Endothelial cell of umbilical vein (primary cell): Measurements from ENCODE around the gene OPN1MW3. TPM values are rescaled to one million over a fixed set of nuclear protein-coding genes. Genes with fewer than 3 reads are reported as not detected.

Experiments used
- BruUV-seq: library from RNA; stranded (reverse); fragments of 400-500 nt; replicated peaks from 2 replicates; lab custom pipeline; 2021; lab: Mats Ljungman, UMichigan
- CTCF ChIA-PET: fragments of 300-600, 350-600 bp; sonication (Branson Sonifier 250); formaldehyde crosslinking; loops from one replicate; lab custom pipeline; 2021; ENCODE audit warnings: antibody characterized with exemption, inconsistent platforms; lab: Charles Lee
- POLR2A ChIA-PET: fragments of 300-600, 350-600 bp; sonication (Branson Sonifier 250); formaldehyde crosslinking; loops from one replicate; lab custom pipeline; 2021; ENCODE audit warnings: antibody characterized with exemption, inconsistent platforms; lab: Charles Lee
- DNase-seq: peaks from one replicate; pipeline ENCODE4 v3.0.0-alpha.2; 2011; ENCODE audit warnings: low read depth, low spot score
- FAIRE-seq: peaks from 2 replicates; lab custom pipeline; 2011; peaks lifted over from hg19 to GRCh38; lab: Jason Lieb, UNC
- H2AFZ ChIP-seq: 2 replicates; pipeline ENCODE4 v1.6.0; 2012; ENCODE audit warnings: low read depth, low read length, control low read depth, inconsistent platforms
- H3K27ac ChIP-seq: 2 replicates; pipeline ENCODE4 v1.5.1; 2011; ENCODE audit warnings: low read depth, mild to moderate bottlenecking, control low read depth, low read length, moderate library complexity; ENCODE audit not compliant: insufficient read depth
- H3K27me3 ChIP-seq, 2 experiments: 2 replicates each; pipeline versions ENCODE4 v1.6.0 to v1.6.1; 2011; ENCODE audit warnings: low read length in 2 of 2, mixed read lengths in 1 of 2; ENCODE audit not compliant: control insufficient read depth in 2 of 2, insufficient read depth in 2 of 2
- H3K36me3 ChIP-seq, 2 experiments: 2 replicates in 1 of 2; 3 replicates in 1 of 2; pipeline ENCODE4 v1.5.1; 2011; ENCODE audit warnings: low read length in 2 of 2, mild to moderate bottlenecking in 1 of 2, moderate library complexity in 1 of 2; ENCODE audit not compliant: control insufficient read depth in 2 of 2, insufficient read depth in 2 of 2; ENCODE audit errors: extremely low read depth in 1 of 2
- H3K4me1 ChIP-seq: 3 replicates; pipeline ENCODE4 v1.5.1; 2011; ENCODE audit warnings: mild to moderate bottlenecking, low read length; ENCODE audit not compliant: control insufficient read depth, insufficient read depth; ENCODE audit errors: extremely low read depth
- H3K4me2 ChIP-seq: 2 replicates; pipeline ENCODE4 v1.6.1; 2011; ENCODE audit warnings: low read length, control low read depth, mixed read lengths; ENCODE audit not compliant: insufficient read depth
- H3K4me3 ChIP-seq, 3 experiments: fragments of 200-600 bp in 1 of 3; sonication (generic), shearing (Covaris generic) in 1 of 3; replicated peaks in 1 of 3; 2 replicates each; pipeline ENCODE4 v1.5.1; 2011 to 2016; ENCODE audit warnings: control low read depth in 3 of 3, low read length in 3 of 3, mild to moderate bottlenecking in 2 of 3, inconsistent platforms in 1 of 3, low read depth in 1 of 3, moderate library complexity in 1 of 3; ENCODE audit not compliant: insufficient read depth in 1 of 3
- H3K79me2 ChIP-seq: 2 replicates; pipeline ENCODE4 v1.6.0; 2012; ENCODE audit warnings: low read length, inconsistent platforms; ENCODE audit not compliant: control insufficient read depth, insufficient read depth
- H3K9ac ChIP-seq: replicated peaks from 2 replicates; pipeline ENCODE3; 2011; ENCODE audit warnings: low read length, control low read depth; ENCODE audit not compliant: insufficient read depth; ENCODE audit errors: extremely low read depth
- H3K9me1 ChIP-seq: replicated peaks from 3 replicates; pipeline ENCODE4 v1.6.0; 2011; ENCODE audit warnings: mild to moderate bottlenecking, low read length; ENCODE audit not compliant: control insufficient read depth, insufficient read depth; ENCODE audit errors: extremely low read depth
- H3K9me3 ChIP-seq: replicated peaks from 2 replicates; pipeline ENCODE4 v1.5.1; 2012; ENCODE audit warnings: low read length, inconsistent platforms; ENCODE audit not compliant: control insufficient read depth, insufficient read depth
- H4K20me1 ChIP-seq: replicated peaks from 2 replicates; pipeline ENCODE3; 2011; ENCODE audit warnings: mild to moderate bottlenecking, low read length; ENCODE audit not compliant: control insufficient read depth, insufficient read depth; ENCODE audit errors: extremely low read depth
- EZH2 ChIP-seq: IDR thresholded peaks from 2 replicates; pipeline ENCODE4 v1.6.1; 2012; ENCODE audit warnings: borderline replicate concordance, low read depth, mild to moderate bottlenecking, moderate library complexity, low read length, inconsistent platforms; ENCODE audit not compliant: severe bottlenecking
- FOS ChIP-seq: IDR thresholded peaks from 2 replicates; pipeline ENCODE4 v1.6.1; 2011; ENCODE audit warnings: mild to moderate bottlenecking, low read length, moderate library complexity, borderline replicate concordance; ENCODE audit not compliant: insufficient read depth
- GATA2 ChIP-seq: IDR thresholded peaks from 2 replicates; pipeline ENCODE4 v1.7.0; 2011; ENCODE audit warnings: low read depth, mild to moderate bottlenecking, moderate library complexity, mixed read lengths, low read length; ENCODE audit not compliant: insufficient read length, insufficient read depth
- JUN ChIP-seq: IDR thresholded peaks from 2 replicates; pipeline ENCODE4 v1.6.1; 2011; ENCODE audit warnings: borderline replicate concordance, low read depth; ENCODE audit not compliant: insufficient read length, insufficient read depth
- MYC ChIP-seq: IDR thresholded peaks from one replicate; pipeline ENCODE4 v1.6.1; 2011; ENCODE audit warnings: mild to moderate bottlenecking, low read depth, low read length
- POLR2A ChIP-seq: IDR thresholded peaks from 2 replicates; pipeline ENCODE4 v1.6.1; 2012; ENCODE audit warnings: low read depth, mild to moderate bottlenecking, control low read depth, low read length
- POLR2AphosphoS5 ChIP-seq: IDR thresholded peaks from 2 replicates; pipeline ENCODE4 v1.6.1; 2012; ENCODE audit warnings: low read depth, mild to moderate bottlenecking, control low read depth, low read length, moderate library complexity; ENCODE audit not compliant: insufficient read depth
- dilution Hi-C: fragments of 300-500 bp; cut with MboI; formaldehyde crosslinking; loops from one replicate; pipeline ENCODE4 v1.15.0; 2019; ENCODE audit warnings: low sequenced_read_pairs; ENCODE audit not compliant: extremely low pct_ligation_motif_present
- intact Hi-C: fragments of 100-400 bp; cut with micrococcal nuclease; formaldehyde crosslinking; loops from one replicate; pipeline ENCODE4 v1.10.0; 2022
- polyA plus RNA-seq, 4 experiments: library from polyadenylated mRNA; depleted of rRNA in 3 of 4; stranded (reverse) in 3 of 4; unstranded in 1 of 4; fragments of >200 nt; gene quantifications; 2 replicates each; pipeline versions ENCODE4 v1.2.1 to v1.2.3, GENCODE V29; 2011 to 2012; ENCODE audit warnings: missing spikeins in 1 of 4
- total RNA-seq: library from RNA; stranded (reverse); gene quantifications from 2 replicates; pipeline ENCODE4 v1.2.3, GENCODE V29; 2021
- TF ChIP-seq, protein P1 (sequence below): IDR thresholded peaks from 2 replicates; pipeline ENCODE4 v1.6.1; 2011; ENCODE audit not compliant: insufficient read depth, insufficient read length
- TF ChIP-seq, protein P2 (sequence below), 2 donors: IDR thresholded peaks; 1 replicate in 1 of 2; 2 replicates in 1 of 2; pipeline ENCODE4 v1.5.1; 2011; ENCODE audit warnings: low read length in 2 of 2, mild to moderate bottlenecking in 2 of 2, moderate library complexity in 2 of 2, control low read depth in 1 of 2, inconsistent platforms in 1 of 2, low read depth in 1 of 2; ENCODE audit not compliant: insufficient read depth in 1 of 2; ENCODE audit errors: extremely low read depth in 1 of 2

Gene OPN1MW3
- total and polyA plus RNA-seq, 2 donors (not counting 3 experiments of a cell fraction or from before 2014, with no cell fraction given): not detected

DNA sequence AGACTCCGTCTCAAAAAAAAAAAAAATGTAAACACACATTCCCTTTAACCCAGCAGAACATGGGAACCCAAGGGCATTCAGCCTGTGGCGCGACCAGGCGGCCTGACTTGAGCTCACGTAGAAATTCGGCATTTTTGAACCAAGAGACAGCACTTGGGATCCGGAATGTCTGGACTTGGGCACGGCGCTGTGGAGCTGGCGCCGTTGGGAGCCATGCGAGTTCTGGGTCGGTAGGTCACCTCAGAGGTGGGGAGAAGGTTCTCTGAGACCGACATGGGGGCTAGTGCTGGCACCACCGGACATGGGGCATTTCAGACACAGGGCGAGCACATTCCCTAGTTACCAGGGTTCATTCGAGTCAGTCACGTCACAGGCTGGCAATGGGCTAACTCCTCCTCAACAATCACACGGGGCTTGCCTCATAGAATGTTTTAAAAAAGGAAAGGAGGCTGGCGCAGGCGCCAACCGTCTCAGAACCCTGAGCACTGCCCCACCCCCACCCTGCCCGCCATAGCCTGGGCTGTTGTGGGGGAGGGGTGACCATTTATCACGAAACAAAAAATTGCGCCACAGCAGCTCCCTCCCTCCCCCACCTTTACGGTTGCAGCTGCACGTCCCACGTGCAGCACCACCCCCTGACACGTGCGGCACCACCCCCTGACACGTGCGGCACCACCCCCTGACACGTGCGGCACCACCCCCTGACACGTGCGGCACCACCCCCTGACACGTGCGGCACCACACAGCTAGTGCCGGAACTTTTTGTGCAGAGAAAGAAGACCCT, 37.6 kb downstream of the OPN1MW3 start, which contains the start of gene TEX28:
TEX28 (minus strand) TSS at position 334 of the 784 bp plus-strand sequence. CDS start 3,007 bp downstream, outside the sequence.
- H3K79me2 ChIP-seq: no peaks in the 10 kb centered on the region
- no peaks in the 10 kb centered on the region for H3K27me3 ChIP-seq
- no peak within 1 kb of the TSS for H3K9ac ChIP-seq
- no peak within 1 kb of the TSS for H3K4me3 ChIP-seq
- no peaks in the 10 kb centered on the region for H3K36me3 ChIP-seq
- no peaks in the 10 kb centered on the region for H4K20me1 ChIP-seq
- H3K4me2 ChIP-seq: no peak within 1 kb of the TSS
- H3K4me1 ChIP-seq: no peaks in the 10 kb centered on the region
- CTCF ChIA-PET: no interaction called here
- TF ChIP-seq JUN: no peak
- TF ChIP-seq, protein P1, sequence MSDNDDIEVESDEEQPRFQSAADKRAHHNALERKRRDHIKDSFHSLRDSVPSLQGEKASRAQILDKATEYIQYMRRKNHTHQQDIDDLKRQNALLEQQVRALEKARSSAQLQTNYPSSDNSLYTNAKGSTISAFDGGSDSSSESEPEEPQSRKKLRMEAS: no peak
- no peak for TF ChIP-seq GATA2
- TF ChIP-seq, protein P2, sequence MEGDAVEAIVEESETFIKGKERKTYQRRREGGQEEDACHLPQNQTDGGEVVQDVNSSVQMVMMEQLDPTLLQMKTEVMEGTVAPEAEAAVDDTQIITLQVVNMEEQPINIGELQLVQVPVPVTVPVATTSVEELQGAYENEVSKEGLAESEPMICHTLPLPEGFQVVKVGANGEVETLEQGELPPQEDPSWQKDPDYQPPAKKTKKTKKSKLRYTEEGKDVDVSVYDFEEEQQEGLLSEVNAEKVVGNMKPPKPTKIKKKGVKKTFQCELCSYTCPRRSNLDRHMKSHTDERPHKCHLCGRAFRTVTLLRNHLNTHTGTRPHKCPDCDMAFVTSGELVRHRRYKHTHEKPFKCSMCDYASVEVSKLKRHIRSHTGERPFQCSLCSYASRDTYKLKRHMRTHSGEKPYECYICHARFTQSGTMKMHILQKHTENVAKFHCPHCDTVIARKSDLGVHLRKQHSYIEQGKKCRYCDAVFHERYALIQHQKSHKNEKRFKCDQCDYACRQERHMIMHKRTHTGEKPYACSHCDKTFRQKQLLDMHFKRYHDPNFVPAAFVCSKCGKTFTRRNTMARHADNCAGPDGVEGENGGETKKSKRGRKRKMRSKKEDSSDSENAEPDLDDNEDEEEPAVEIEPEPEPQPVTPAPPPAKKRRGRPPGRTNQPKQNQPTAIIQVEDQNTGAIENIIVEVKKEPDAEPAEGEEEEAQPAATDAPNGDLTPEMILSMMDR (IDR thresholded peaks at IDR 0.05; ENCODE audit: extremely low read depth in 1 of 2, insufficient read depth in 1 of 2, low read depth in 1 of 2, low read length in 2 of 2): no peak
- TF ChIP-seq FOS: no peak
- TF ChIP-seq POLR2A: no peak
- no peak for TF ChIP-seq EZH2
- no peak for TF ChIP-seq MYC
- TF ChIP-seq POLR2AphosphoS5: no peak
- no peak for DNase-seq
- dilution Hi-C loops (no loop called here), intact Hi-C loops (no loop called here)
- no peak for FAIRE-seq
- no peaks in the 10 kb centered on the region for H3K9me1 ChIP-seq
- no peak within 1 kb of the TSS for H3K27ac ChIP-seq
- POLR2A ChIA-PET: no interaction called here
- no peaks in the 10 kb centered on the region for H3K9me3 ChIP-seq
- BruUV-seq: no TSS peak
- no peak within 1 kb of the TSS for H2AFZ ChIP-seq
